Measurements from ENCODE around the gene OSBPL3. TPM values are rescaled to one million over a fixed set of nuclear protein-coding genes. Genes with fewer than 3 reads are reported as not detected.

OSBPL3 gene
- total RNA-seq, 2 donors from 2014 or later: 3.1 to 8.2 TPM

DNA sequence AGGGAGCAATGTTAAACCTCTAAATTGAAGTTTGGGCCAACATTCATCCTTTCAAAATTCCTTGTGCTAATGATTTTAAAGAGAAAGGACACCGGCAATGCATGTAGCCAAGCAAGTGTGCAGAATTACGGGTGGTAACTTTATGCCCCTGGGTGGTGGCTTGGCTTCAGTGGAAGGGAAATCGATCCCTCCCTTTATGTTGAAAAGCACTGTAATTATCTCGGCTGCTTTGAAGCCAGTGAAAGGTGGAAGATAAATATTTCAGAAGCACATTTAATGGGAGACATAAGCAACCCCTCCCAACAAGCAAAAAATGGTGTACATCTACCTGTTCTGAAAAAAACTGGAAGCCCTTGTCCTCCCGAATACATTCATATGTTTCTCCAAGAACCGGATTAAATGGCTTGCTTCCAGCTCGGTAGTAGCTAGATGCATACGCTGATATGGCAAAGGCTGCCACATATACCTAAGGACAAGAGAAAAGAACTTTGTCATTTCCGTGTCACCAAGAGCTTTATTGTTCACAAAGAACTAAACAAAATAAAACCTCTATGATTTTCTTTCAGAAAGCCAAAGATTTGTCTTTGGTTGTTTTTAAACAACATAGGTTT is 149.4 kb downstream of the OSBPL3 start:
- no peaks in the 10 kb centered on the region for H3K9me3 ChIP-seq
- TF ChIP-seq POLR2A (IDR thresholded peaks at IDR 0.05): no peak
- TF ChIP-seq, protein P1, sequence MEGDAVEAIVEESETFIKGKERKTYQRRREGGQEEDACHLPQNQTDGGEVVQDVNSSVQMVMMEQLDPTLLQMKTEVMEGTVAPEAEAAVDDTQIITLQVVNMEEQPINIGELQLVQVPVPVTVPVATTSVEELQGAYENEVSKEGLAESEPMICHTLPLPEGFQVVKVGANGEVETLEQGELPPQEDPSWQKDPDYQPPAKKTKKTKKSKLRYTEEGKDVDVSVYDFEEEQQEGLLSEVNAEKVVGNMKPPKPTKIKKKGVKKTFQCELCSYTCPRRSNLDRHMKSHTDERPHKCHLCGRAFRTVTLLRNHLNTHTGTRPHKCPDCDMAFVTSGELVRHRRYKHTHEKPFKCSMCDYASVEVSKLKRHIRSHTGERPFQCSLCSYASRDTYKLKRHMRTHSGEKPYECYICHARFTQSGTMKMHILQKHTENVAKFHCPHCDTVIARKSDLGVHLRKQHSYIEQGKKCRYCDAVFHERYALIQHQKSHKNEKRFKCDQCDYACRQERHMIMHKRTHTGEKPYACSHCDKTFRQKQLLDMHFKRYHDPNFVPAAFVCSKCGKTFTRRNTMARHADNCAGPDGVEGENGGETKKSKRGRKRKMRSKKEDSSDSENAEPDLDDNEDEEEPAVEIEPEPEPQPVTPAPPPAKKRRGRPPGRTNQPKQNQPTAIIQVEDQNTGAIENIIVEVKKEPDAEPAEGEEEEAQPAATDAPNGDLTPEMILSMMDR (IDR thresholded peaks at IDR 0.05): no peak
- WGBS, 2 donors: 60 to 66% methylated on average over 9 of the region's 9 CpGs
- ATAC-seq: peak; percentile 46
- intact Hi-C loops (cut with DNase I): no loop called here
- H3K4me3 ChIP-seq: no peak overlapping the region
- DNase-seq: no peak
- H3K36me3 ChIP-seq (replicated peaks in 1 of 2; ENCODE audit: insufficient read depth in 1 of 2, low read depth in 2 of 2): no peaks in the 10 kb centered on the region
- H3K27me3 ChIP-seq: no peaks in the 10 kb centered on the region
- H3K4me1 ChIP-seq: peaks cover 22% of the 10 kb centered on the region
- H3K27ac ChIP-seq: peak overlapping the region in 1 of 4 donors; percentile 4

DNA sequence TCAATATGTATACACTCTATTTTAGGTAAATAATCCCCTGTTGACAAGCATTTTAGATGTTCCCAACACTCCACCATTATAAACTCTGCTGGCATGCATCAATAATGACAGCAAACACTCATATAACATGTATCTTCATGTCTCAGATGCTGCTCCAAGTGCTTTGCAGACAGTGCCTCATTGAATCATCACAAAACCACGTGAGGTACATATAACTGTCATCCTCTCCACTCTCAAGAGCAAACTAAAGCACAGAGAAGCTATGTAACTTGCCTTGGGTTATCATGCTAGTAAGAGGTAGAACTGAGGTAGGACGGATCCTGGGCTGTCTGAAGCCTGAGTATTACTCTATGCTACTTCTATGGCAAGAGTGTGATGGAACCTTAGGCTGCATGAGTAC is 150.2 kb downstream of the OSBPL3 start:
- no peak overlapping the region for H3K27ac ChIP-seq
- no peaks in the 10 kb centered on the region for H3K9me3 ChIP-seq
- WGBS, 2 donors: 86 to 100% methylated on average over 2 of the region's 2 CpGs
- TF ChIP-seq, protein P1 (IDR thresholded peaks at IDR 0.05): no peak
- TF ChIP-seq POLR2A (IDR thresholded peaks at IDR 0.05): no peak
- no peaks in the 10 kb centered on the region for H3K36me3 ChIP-seq (replicated peaks in 1 of 2; ENCODE audit: insufficient read depth in 1 of 2, low read depth in 2 of 2)
- H3K27me3 ChIP-seq: no peaks in the 10 kb centered on the region
- intact Hi-C loops (cut with DNase I): no loop called here
- H3K4me3 ChIP-seq: no peak overlapping the region
- DNase-seq (no peak), ATAC-seq (no peak)
- H3K4me1 ChIP-seq: peaks cover 27% of the 10 kb centered on the region

DNA sequence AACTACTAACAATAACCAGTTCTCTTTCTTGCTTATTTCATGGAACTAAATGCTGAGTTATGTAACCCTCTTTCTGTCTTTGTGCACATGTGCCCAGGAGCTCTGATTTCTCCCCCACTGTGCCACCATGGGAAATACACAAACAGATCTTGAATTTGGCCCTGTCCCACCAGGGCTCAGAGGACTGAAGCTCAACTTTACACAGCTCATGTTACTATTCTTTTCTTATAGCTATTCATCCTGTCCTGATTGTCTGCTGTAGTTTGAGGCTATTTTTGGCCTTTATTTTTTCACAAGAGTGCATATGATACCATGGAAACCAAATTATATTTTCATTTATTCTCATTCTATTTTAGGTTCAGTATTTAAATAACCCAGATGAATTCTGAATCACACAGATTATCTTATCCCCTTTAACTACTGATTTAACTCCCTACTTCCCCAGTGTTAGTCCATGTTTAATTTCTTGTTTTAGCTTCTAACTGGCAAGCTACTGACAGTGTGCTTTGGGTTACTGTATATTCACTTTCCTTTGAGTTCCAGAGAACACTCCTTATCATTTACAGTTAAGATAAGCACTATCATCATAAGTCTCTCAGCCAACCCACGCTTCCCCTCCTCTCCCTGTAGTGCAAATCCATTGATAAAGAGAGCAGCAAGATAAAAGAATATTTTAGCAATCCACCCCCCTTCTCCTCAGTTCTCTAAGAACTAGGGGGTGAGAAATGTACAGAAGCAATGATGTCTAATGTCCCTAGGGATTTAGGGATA is 150.9 kb downstream of the OSBPL3 start:
- ATAC-seq (no peak), DNase-seq (peak in 1 of 4 donors; percentile 21)
- TF ChIP-seq, protein P1 (IDR thresholded peaks at IDR 0.05): no peak
- TF ChIP-seq POLR2A (IDR thresholded peaks at IDR 0.05): no peak
- H3K36me3 ChIP-seq (replicated peaks in 1 of 2; ENCODE audit: insufficient read depth in 1 of 2, low read depth in 2 of 2): no peaks in the 10 kb centered on the region
- H3K9me3 ChIP-seq: no peaks in the 10 kb centered on the region
- 17 to 38% methylated on average over 1 of the region's 1 CpG for WGBS, 2 donors
- intact Hi-C loops (cut with DNase I): no loop called here
- no peaks in the 10 kb centered on the region for H3K27me3 ChIP-seq
- no peak overlapping the region for H3K27ac ChIP-seq
- peaks cover 27% of the 10 kb centered on the region for H3K4me1 ChIP-seq
- H3K4me3 ChIP-seq: no peak overlapping the region

DNA sequence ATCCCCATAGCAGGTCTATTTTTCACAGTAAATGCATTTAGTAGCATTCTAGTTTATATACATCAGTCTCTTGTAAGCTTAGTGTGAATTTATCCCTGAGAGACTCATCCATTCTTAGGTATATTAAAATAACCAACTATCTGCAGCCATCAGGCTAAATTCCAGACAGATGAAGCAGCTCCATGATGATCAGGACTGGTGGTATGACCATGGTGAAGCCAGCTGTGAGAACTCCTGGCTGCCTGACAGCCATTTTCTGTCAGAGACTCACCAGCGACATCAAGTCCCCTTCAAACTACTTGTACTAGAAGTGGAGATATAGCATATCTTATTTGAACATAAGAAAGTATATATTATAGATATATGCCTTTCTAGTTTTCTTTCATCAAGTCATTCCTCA is 152.4 kb downstream of the OSBPL3 start:
- H3K27me3 ChIP-seq: no peaks in the 10 kb centered on the region
- H3K4me3 ChIP-seq: no peak overlapping the region
- no peaks in the 10 kb centered on the region for H3K36me3 ChIP-seq (replicated peaks in 1 of 2; ENCODE audit: insufficient read depth in 1 of 2, low read depth in 2 of 2)
- intact Hi-C loops (cut with DNase I): no loop called here
- DNase-seq (no peak), ATAC-seq (no peak)
- peaks cover 27% of the 10 kb centered on the region for H3K4me1 ChIP-seq
- WGBS, 2 donors: 100% methylated on average over 1 of the region's 1 CpG
- H3K27ac ChIP-seq: no peak overlapping the region
- TF ChIP-seq, protein P1 (IDR thresholded peaks at IDR 0.05): no peak
- TF ChIP-seq POLR2A (IDR thresholded peaks at IDR 0.05): no peak
- H3K9me3 ChIP-seq: no peaks in the 10 kb centered on the region

Data from body of pancreas (tissue), 4 donors.